Activated CD4-positive, alpha-beta T cell treated with anti-CD3 and anti-CD28 coated beads for 24 hours (primary cell): ENCODE data around the gene MDGA2.

ENCODE experiments used
- DNase-seq, 2 donors: peaks; one replicate each; pipeline ENCODE4 v3.0.0-alpha.2; 2020; ENCODE audit warnings: low read depth in 2 of 2

MDGA2 gene

GRCh38 chr14:47485421-47485820 is 190.0 kb downstream of the MDGA2 start:
- DNase-seq: no peak

- no peak for DNase-seq
Observed at GRCh38 chr14:47483449-47483848, 192.0 kb downstream of the MDGA2 start.

GRCh38 chr14:47471075-47471474 is 204.3 kb downstream of the MDGA2 start:
- no peak for DNase-seq

GRCh38 chr14:47466916-47467315 is 208.5 kb downstream of the MDGA2 start:
- DNase-seq: no peak

GRCh38 chr14:47454025-47454424 is 221.4 kb downstream of the MDGA2 start:
- no peak for DNase-seq

- no peak for DNase-seq
Observed at GRCh38 chr14:47447076-47447475, 228.3 kb downstream of the MDGA2 start.

GRCh38 chr14:47442211-47442610 is 233.2 kb downstream of the MDGA2 start:
- DNase-seq: no peak

- no peak for DNase-seq
Observed at GRCh38 chr14:47439953-47440352, 235.5 kb downstream of the MDGA2 start.

- DNase-seq: no peak
Observed at GRCh38 chr14:47438650-47439140, 236.7 kb downstream of the MDGA2 start.

- DNase-seq: no peak
Observed at GRCh38 chr14:47435331-47435965, 240.0 kb downstream of the MDGA2 start.

- no peak for DNase-seq
Observed at GRCh38 chr14:47427629-47428028, 247.8 kb downstream of the MDGA2 start.

- no peak for DNase-seq
Observed at GRCh38 chr14:47425302-47425701, 250.1 kb downstream of the MDGA2 start.

- DNase-seq: no peak
Observed at GRCh38 chr14:47422191-47422590, 253.2 kb downstream of the MDGA2 start.

- no peak for DNase-seq
Observed at GRCh38 chr14:47411523-47411922, 263.9 kb downstream of the MDGA2 start.

GRCh38 chr14:47392326-47392725 is 283.1 kb downstream of the MDGA2 start:
- DNase-seq: no peak

GRCh38 chr14:47390831-47391504 is 284.4 kb downstream of the MDGA2 start:
- no peak for DNase-seq

- no peak for DNase-seq
Observed at GRCh38 chr14:47389535-47389934, 285.9 kb downstream of the MDGA2 start.

- DNase-seq: no peak
Observed at GRCh38 chr14:47366006-47366405, 309.4 kb downstream of the MDGA2 start.

GRCh38 chr14:47365233-47365632 is 310.2 kb downstream of the MDGA2 start:
- DNase-seq: no peak

GRCh38 chr14:47353186-47353585 is 322.2 kb downstream of the MDGA2 start:
- DNase-seq: no peak

GRCh38 chr14:47346849-47347248 is 328.6 kb downstream of the MDGA2 start:
- no peak for DNase-seq

- no peak for DNase-seq
Observed at GRCh38 chr14:47345016-47345415, 330.4 kb downstream of the MDGA2 start.

GRCh38 chr14:47332939-47333338 is 342.5 kb downstream of the MDGA2 start:
- no peak for DNase-seq

- DNase-seq: no peak
Observed at GRCh38 chr14:47332106-47332505, 343.3 kb downstream of the MDGA2 start.
